CD4-positive, alpha-beta memory T cell (primary cell): ENCODE results near the gene NUP43. TPM values are rescaled to one million over a fixed set of nuclear protein-coding genes. Genes with fewer than 3 reads are reported as not detected.

Experiments used
- CTCF ChIA-PET: fragments of 350-600 bp; sonication (Branson Sonifier 250); formaldehyde crosslinking; loops from one replicate; lab custom pipeline; 2021; ENCODE audit warnings: inconsistent platforms; ENCODE audit not compliant: partially characterized antibody; lab: Charles Lee
- POLR2A ChIA-PET: fragments of 350-600 bp; sonication (Branson Sonifier 250); formaldehyde crosslinking; loops from one replicate; lab custom pipeline; 2021; ENCODE audit not compliant: partially characterized antibody; lab: Charles Lee
- DNase-seq, 5 donors: peaks; one replicate each; pipeline versions ENCODE4 v3.0.0 to v3.0.0-alpha.2; 2020 to 2022; ENCODE audit warnings: mixed read lengths in 1 of 5
- H3K27ac ChIP-seq: one replicate; pipeline ENCODE4 v1.7.0; 2013; ENCODE audit warnings: low read depth, low read length
- H3K27me3 ChIP-seq: 2 replicates; pipeline ENCODE4 v1.7.0; 2013; ENCODE audit warnings: mild to moderate bottlenecking, low read length, moderate library complexity; ENCODE audit not compliant: insufficient read depth
- H3K36me3 ChIP-seq: 2 replicates; pipeline ENCODE4 v1.7.0; 2013; ENCODE audit warnings: mild to moderate bottlenecking, low read length, moderate library complexity; ENCODE audit not compliant: insufficient read depth
- H3K4me1 ChIP-seq: 2 replicates; pipeline ENCODE4 v1.7.0; 2013; ENCODE audit warnings: mild to moderate bottlenecking, low read length, moderate library complexity; ENCODE audit not compliant: insufficient read depth
- H3K4me3 ChIP-seq, 2 donors: one replicate each; pipeline ENCODE4 v1.7.0; 2013; ENCODE audit warnings: low read length in 2 of 2, mild to moderate bottlenecking in 1 of 2
- H3K9me3 ChIP-seq, 2 donors: one replicate each; pipeline ENCODE4 v1.7.0; 2013; ENCODE audit warnings: low read length in 2 of 2, control low read depth in 1 of 2; ENCODE audit not compliant: control insufficient read depth in 1 of 2
- H3K27ac Mint-ChIP-seq, 7 donors: one replicate each; pipeline ENCODE4 v1.8.0; 2020 to 2021; ENCODE audit warnings: mixed read lengths in 7 of 7, mild to moderate bottlenecking in 6 of 7, inconsistent platforms in 3 of 7, moderate library complexity in 3 of 7
- H3K27me3 Mint-ChIP-seq, 2 donors: one replicate each; pipeline ENCODE4 v1.8.0; 2020 to 2021; ENCODE audit warnings: mixed read lengths in 2 of 2
- H3K36me3 Mint-ChIP-seq, 2 donors: one replicate each; pipeline ENCODE4 v1.8.0; 2020 to 2021; ENCODE audit warnings: mixed read lengths in 2 of 2, inconsistent platforms in 1 of 2, mild to moderate bottlenecking in 1 of 2
- H3K4me1 Mint-ChIP-seq, 4 donors: one replicate each; pipeline ENCODE4 v1.8.0; 2020 to 2021; ENCODE audit warnings: mixed read lengths in 4 of 4, mild to moderate bottlenecking in 1 of 4
- H3K4me3 Mint-ChIP-seq, 8 donors: one replicate each; pipeline ENCODE4 v1.8.0; 2020 to 2021; ENCODE audit warnings: mixed read lengths in 8 of 8, mild to moderate bottlenecking in 7 of 8, moderate library complexity in 6 of 8, inconsistent platforms in 3 of 8
- H3K9me3 Mint-ChIP-seq, 8 donors: one replicate each; pipeline ENCODE4 v1.8.0; 2020 to 2021; ENCODE audit warnings: mixed read lengths in 8 of 8, mild to moderate bottlenecking in 5 of 8, inconsistent platforms in 3 of 8, moderate library complexity in 1 of 8
- intact Hi-C: fragments of 100-400 bp; cut with micrococcal nuclease; formaldehyde crosslinking; loops from one replicate; pipeline ENCODE4 v1.15.1; 2023
- polyA plus RNA-seq, 2 donors: library from polyadenylated mRNA; unstranded; fragments of 300-500 nt; fragmentation: Illumina TruSeq; gene quantifications; one replicate each; pipeline ENCODE4 v1.2.3, GENCODE V29; 2021
- total RNA-seq, 2 experiments: library from RNA; stranded (reverse); gene quantifications; one replicate each; pipeline ENCODE4 v1.2.3, GENCODE V29; 2021

The NUP43 gene
- total and polyA plus RNA-seq, 4 experiments from 2014 or later, result 1.9 to 58.3 (median 31.6) TPM

GRCh38 chr6:149699150-149699549 lies 47.2 kb downstream of the NUP43 start:
- H3K4me1 Mint-ChIP-seq, result peaks cover 20 to 36% (median 28%) of the 10 kb centered on the region in 4 donors
- DNase-seq, result no peak

GRCh38 chr6:149698175-149698574 lies 48.2 kb downstream of the NUP43 start:
- DNase-seq, result no peak
- intact Hi-C loops, result no loop called here
- Mint-ChIP-seq H3K36me3 (peaks cover 12 to 44% of the 10 kb centered on the region in 2 donors), H3K4me1 (peaks cover 16 to 29% (median 22%) of the 10 kb centered on the region in 4 donors), H3K9me3 (no peaks in the 10 kb centered on the region), H3K4me3 (no peak overlapping the region), H3K27me3 (no peaks in the 10 kb centered on the region), H3K27ac (peak overlapping the region in 1 of 7 donors; percentile 48)
- no peaks in the 10 kb centered on the region for H3K27me3 ChIP-seq
- H3K36me3 ChIP-seq, result peaks cover 18% of the 10 kb centered on the region
- ChIA-PET POLR2A (interaction anchor here (1.4 kb wide), 1 partner anchor 20 kb away, joined by 3 read pairs; the partner anchor contains the start of gene LATS1), CTCF (no interaction called here)
- H3K4me3 ChIP-seq, result no peak overlapping the region
- H3K9me3 ChIP-seq, result no peaks in the 10 kb centered on the region
- no peak overlapping the region for H3K27ac ChIP-seq
- H3K4me1 ChIP-seq, result peaks cover 21% of the 10 kb centered on the region

More at GRCh38 chr6:149699150-149699549, 47.2 kb downstream of the NUP43 start:
- Histone ChIP-seq H3K4me1 (peaks cover 26% of the 10 kb centered on the region), H3K27me3 (no peaks in the 10 kb centered on the region), H3K36me3 (peaks cover 17% of the 10 kb centered on the region), H3K9me3 (no peaks in the 10 kb centered on the region), H3K27ac (no peak overlapping the region), H3K4me3 (no peak overlapping the region)
- Mint-ChIP-seq H3K36me3 (peaks cover 8 to 44% of the 10 kb centered on the region in 2 donors), H3K9me3 (no peaks in the 10 kb centered on the region), H3K4me3 (no peak overlapping the region), H3K27ac (peak overlapping the region in 1 of 7 donors; percentile 56), H3K27me3 (no peaks in the 10 kb centered on the region)
- intact Hi-C loops, result no loop called here
- ChIA-PET POLR2A (no interaction called here), CTCF (interaction anchor here (1.2 kb wide), 1 partner anchor 47 kb away, joined by 4 read pairs; no protein-coding TSS in a partner anchor)

GRCh38 chr6:149696901-149697300 lies 49.4 kb downstream of the NUP43 start:
- Histone ChIP-seq H3K27ac (no peak overlapping the region), H3K9me3 (no peaks in the 10 kb centered on the region), H3K4me3 (no peak overlapping the region), H3K4me1 (peaks cover 13% of the 10 kb centered on the region), H3K36me3 (peaks cover 22% of the 10 kb centered on the region), H3K27me3 (no peaks in the 10 kb centered on the region)
- H3K4me1 Mint-ChIP-seq, result peaks cover 18 to 30% (median 24%) of the 10 kb centered on the region in 4 donors
- H3K27me3 Mint-ChIP-seq, result no peaks in the 10 kb centered on the region
- no peak overlapping the region for H3K4me3 Mint-ChIP-seq
- no peaks in the 10 kb centered on the region for H3K9me3 Mint-ChIP-seq
- POLR2A ChIA-PET, result interaction anchor here (1.4 kb wide), 1 partner anchor 21 kb away, joined by 3 read pairs; the partner anchor contains the start of gene LATS1
- intact Hi-C loops, result no loop called here
- H3K36me3 Mint-ChIP-seq, result peaks cover 17 to 43% of the 10 kb centered on the region in 2 donors
- DNase-seq, result no peak
- CTCF ChIA-PET, result interaction anchor here (1.6 kb wide), 1 partner anchor 9 kb away, joined by 5 read pairs; no protein-coding TSS in a partner anchor
- H3K27ac Mint-ChIP-seq, result peak overlapping the region in 2 of 7 donors; percentile 9 to 41

- Mint-ChIP-seq H3K27ac (no peak overlapping the region), H3K36me3 (peaks cover 22 to 48% of the 10 kb centered on the region in 2 donors), H3K4me1 (peaks cover 17 to 26% (median 22%) of the 10 kb centered on the region in 4 donors), H3K27me3 (no peaks in the 10 kb centered on the region), H3K9me3 (no peaks in the 10 kb centered on the region), H3K4me3 (no peak overlapping the region)
- ChIA-PET CTCF (interaction anchor here (1.4 kb wide), 1 partner anchor 10 kb away, joined by 3 read pairs; no protein-coding TSS in a partner anchor), POLR2A (interaction anchor here (0.5 kb wide), 1 partner anchor 52 kb away, joined by 5 read pairs; no protein-coding TSS in a partner anchor)
- Histone ChIP-seq H3K27ac (no peak overlapping the region), H3K9me3 (no peaks in the 10 kb centered on the region), H3K4me1 (peaks cover 4% of the 10 kb centered on the region), H3K36me3 (peaks cover 24% of the 10 kb centered on the region), H3K4me3 (no peak overlapping the region), H3K27me3 (no peaks in the 10 kb centered on the region)
- intact Hi-C loops, result no loop called here
- no peak for DNase-seq
These were observed 51.4 kb downstream of the NUP43 start for GRCh38 chr6:149694921-149695320.

GRCh38 chr6:149691201-149691600 lies 55.1 kb downstream of the NUP43 start:
- H3K36me3 Mint-ChIP-seq, result peaks cover 33 to 47% of the 10 kb centered on the region in 2 donors
- CTCF ChIA-PET, result no interaction called here
- peak overlapping the region in 4 of 7 donors; percentile 2 to 60 (median 38) for H3K27ac Mint-ChIP-seq

GRCh38 chr6:149686230-149686629 lies 60.1 kb downstream of the NUP43 start:
- no peak for DNase-seq
- POLR2A ChIA-PET, result no interaction called here
- intact Hi-C loops, result no loop called here
- Histone ChIP-seq H3K27ac (no peak overlapping the region), H3K27me3 (no peaks in the 10 kb centered on the region), H3K9me3 (no peaks in the 10 kb centered on the region), H3K4me1 (peaks cover 8% of the 10 kb centered on the region), H3K36me3 (peaks cover 15% of the 10 kb centered on the region), H3K4me3 (no peak overlapping the region)
- Mint-ChIP-seq H3K27ac (peak overlapping the region; percentile 4 to 78 (median 53)), H3K9me3 (no peaks in the 10 kb centered on the region), H3K4me3 (peak overlapping the region in 1 of 8 donors; percentile 27), H3K4me1 (peaks cover 18 to 24% (median 20%) of the 10 kb centered on the region in 4 donors), H3K36me3 (peaks cover 31 to 48% of the 10 kb centered on the region in 2 donors), H3K27me3 (no peaks in the 10 kb centered on the region)
- CTCF ChIA-PET, result interaction anchor here (0.7 to 1.4 kb wide), 2 partner anchors 12 to 972 kb away, joined by 3 read pairs; no protein-coding TSS in a partner anchor

More at GRCh38 chr6:149691201-149691600, 55.1 kb downstream of the NUP43 start:
- H3K9me3 Mint-ChIP-seq, result no peaks in the 10 kb centered on the region
- Histone ChIP-seq H3K4me3 (no peak overlapping the region), H3K27me3 (no peaks in the 10 kb centered on the region), H3K4me1 (peaks cover 8% of the 10 kb centered on the region), H3K36me3 (peaks cover 19% of the 10 kb centered on the region), H3K9me3 (no peaks in the 10 kb centered on the region), H3K27ac (no peak overlapping the region)
- DNase-seq, result no peak
- no peak overlapping the region for H3K4me3 Mint-ChIP-seq
- H3K4me1 Mint-ChIP-seq, result peaks cover 12 to 24% (median 21%) of the 10 kb centered on the region in 4 donors
- intact Hi-C loops, result no loop called here
- H3K27me3 Mint-ChIP-seq, result no peaks in the 10 kb centered on the region
- POLR2A ChIA-PET, result interaction anchor here (1.0 kb wide), 1 partner anchor 27 kb away, joined by 3 read pairs; the partner anchor contains the start of gene LATS1

GRCh38 chr6:149683256-149683859 lies 63.0 kb downstream of the NUP43 start:
- Histone ChIP-seq H3K9me3 (no peaks in the 10 kb centered on the region), H3K27ac (no peak overlapping the region), H3K4me1 (peaks cover 8% of the 10 kb centered on the region), H3K4me3 (no peak overlapping the region), H3K36me3 (peaks cover 15% of the 10 kb centered on the region), H3K27me3 (no peaks in the 10 kb centered on the region)
- Mint-ChIP-seq H3K4me3 (no peak overlapping the region), H3K36me3 (peaks cover 32 to 50% of the 10 kb centered on the region in 2 donors), H3K4me1 (peaks cover 14 to 24% (median 22%) of the 10 kb centered on the region in 4 donors), H3K9me3 (no peaks in the 10 kb centered on the region), H3K27ac (peak overlapping the region in 1 of 7 donors; percentile 47), H3K27me3 (no peaks in the 10 kb centered on the region)
- intact Hi-C loops, result no loop called here
- DNase-seq, result no peak
- ChIA-PET CTCF (no interaction called here), POLR2A (no interaction called here)
